ENCODE data around the gene CTRB2.
"Not testable (repeated sequence)": the region's sequence is repeated elsewhere in the genome, so short reads cannot be mapped to it uniquely, and the experiment has no call there.

Gene CTRB2

GRCh38 chr16:75219838-75220237 lies 12.9 kb upstream of the CTRB2 start:
- DNase-seq (ENCODE audit: low read depth), result no peak
- H3K4me3 ChIP-seq (ENCODE audit: control insufficient read depth, low read depth, low read length), result no peak overlapping the region
- no peak for TF ChIP-seq CTCF (IDR thresholded peaks at IDR 0.05; ENCODE audit: control insufficient read depth, insufficient read depth, low read depth, low read length, missing control alignments)

GRCh38 chr16:75219088-75219487 lies 12.1 kb upstream of the CTRB2 start:
- TF ChIP-seq CTCF (IDR thresholded peaks at IDR 0.05; ENCODE audit: control insufficient read depth, insufficient read depth, low read depth, low read length, missing control alignments), result no peak
- no peak for DNase-seq (ENCODE audit: low read depth)
- H3K4me3 ChIP-seq (ENCODE audit: control insufficient read depth, low read depth, low read length), result no peak overlapping the region

- no peak for TF ChIP-seq CTCF (IDR thresholded peaks at IDR 0.05; ENCODE audit: control insufficient read depth, insufficient read depth, low read depth, low read length, missing control alignments)
- no peak for DNase-seq (ENCODE audit: low read depth)
- no peak within 1 kb of the TSS for H3K4me3 ChIP-seq (ENCODE audit: control insufficient read depth, low read depth, low read length)
Observed at GRCh38 chr16:75218256-75219076, 11.5 kb upstream of the CTRB2 start, which contains the start of gene CTRB1. CTRB1 (plus strand) TSS chr16:75218988; CDS start chr16:75219008, 20 bp downstream.

- no peak for TF ChIP-seq CTCF (IDR thresholded peaks at IDR 0.05; ENCODE audit: control insufficient read depth, insufficient read depth, low read depth, low read length, missing control alignments)
- no peak overlapping the region for H3K4me3 ChIP-seq (ENCODE audit: control insufficient read depth, low read depth, low read length)
Observed at GRCh38 chr16:75217389-75217851, 10.5 kb upstream of the CTRB2 start.

GRCh38 chr16:75216576-75216975 lies 9.6 kb upstream of the CTRB2 start:
- no peak for DNase-seq (ENCODE audit: low read depth)
- no peak for TF ChIP-seq CTCF (IDR thresholded peaks at IDR 0.05; ENCODE audit: control insufficient read depth, insufficient read depth, low read depth, low read length, missing control alignments)

More at GRCh38 chr16:75217389-75217851, 10.5 kb upstream of the CTRB2 start:
- no peak for DNase-seq (ENCODE audit: low read depth)

GRCh38 chr16:75216127-75216526 lies 9.2 kb upstream of the CTRB2 start:
- TF ChIP-seq CTCF (IDR thresholded peaks at IDR 0.05; ENCODE audit: control insufficient read depth, insufficient read depth, low read depth, low read length, missing control alignments), result no peak
- no peak for DNase-seq (ENCODE audit: low read depth)

More at GRCh38 chr16:75216576-75216975, 9.6 kb upstream of the CTRB2 start:
- no peak overlapping the region for H3K4me3 ChIP-seq (ENCODE audit: control insufficient read depth, low read depth, low read length)

DNA sequence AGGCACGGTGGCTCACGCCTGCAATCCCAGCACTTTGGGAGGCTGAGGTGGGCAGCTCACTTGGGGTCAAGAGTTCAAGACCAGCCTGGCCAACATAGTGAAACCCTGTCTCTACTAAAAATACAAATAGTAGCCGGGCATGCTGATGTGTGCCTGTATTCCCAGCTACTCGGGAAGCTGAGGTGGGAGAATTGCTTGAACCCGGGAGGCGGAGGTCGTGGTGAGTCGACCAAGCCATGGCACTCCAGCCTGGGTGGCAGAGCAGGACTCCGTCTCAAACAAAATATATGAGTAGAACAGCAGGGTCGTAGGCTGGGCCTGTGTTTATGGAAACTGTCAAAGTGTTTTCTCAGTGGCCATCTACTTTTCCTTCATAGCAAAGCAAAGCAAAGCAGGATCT lies 4.3 kb upstream of the CTRB2 start:
- not testable (repeated sequence) for H3K4me3 ChIP-seq (ENCODE audit: control insufficient read depth, low read depth, low read length); DNase-seq (ENCODE audit: low read depth)

More at GRCh38 chr16:75216127-75216526, 9.2 kb upstream of the CTRB2 start:
- no peak overlapping the region for H3K4me3 ChIP-seq (ENCODE audit: control insufficient read depth, low read depth, low read length)
